Measurements from ENCODE around the gene EFHC1.

DNA sequence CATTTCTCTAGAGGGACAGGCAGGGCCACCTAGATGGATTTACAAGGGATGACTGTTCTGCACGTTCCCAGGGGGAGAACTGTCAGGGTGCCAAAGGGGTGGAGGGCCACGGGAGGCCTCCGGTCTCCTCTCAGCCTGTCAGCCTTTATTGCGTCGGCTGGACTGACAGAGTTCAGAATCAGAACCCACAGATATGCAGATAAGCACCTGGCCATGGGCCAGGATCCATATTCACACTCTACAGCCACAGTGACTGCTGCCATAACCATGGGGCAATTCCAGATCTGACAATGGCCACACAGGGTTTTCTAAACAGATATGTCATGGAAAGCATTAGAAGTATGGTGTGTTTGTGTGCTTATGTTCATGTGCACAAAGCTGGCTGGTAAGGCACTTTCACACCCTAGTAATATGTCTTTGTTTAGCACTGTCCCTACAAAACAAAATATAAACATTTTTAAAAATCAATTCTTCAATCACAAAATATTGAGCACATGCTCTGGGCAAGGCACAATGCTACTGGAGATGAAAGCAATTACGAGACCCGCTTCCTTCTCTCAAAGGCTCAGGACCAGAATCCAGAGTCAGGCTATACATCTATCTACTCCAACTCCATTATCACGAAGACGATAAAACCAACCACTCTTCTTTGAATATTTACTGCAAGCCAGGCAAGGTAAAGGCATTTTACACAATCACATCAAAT lies 127.7 kb downstream of the EFHC1 start:
- no peak for TF ChIP-seq EZH2 (IDR thresholded peaks at IDR 0.05; ENCODE audit: insufficient read depth, low read length)
- no peak for TF ChIP-seq CTCF (IDR thresholded peaks at IDR 0.05; ENCODE audit: insufficient read depth, low read depth, low read length)

All from astrocyte (in vitro differentiated cells and primary cell).